ENCODE data around the gene CFL1.

The CFL1 gene

GRCh38 chr11:65857853-65858680, at the start of gene CFL1:
Gene CFL1, minus strand, starts transcription at chr11:65858180. Its CDS starts 81 bp downstream, at chr11:65858099.
- H3K27ac ChIP-seq = peak within 1 kb of the TSS; percentile 65
- peak within 1 kb of the TSS; percentile 98 for H3K4me2 ChIP-seq
- H3K36me3 ChIP-seq (ENCODE audit: insufficient read depth) = peaks cover 13% of the 10 kb centered on the region; the same call in 1 of the 2 replicates
- H3K79me2 ChIP-seq (ENCODE audit: insufficient read depth, low read depth) = peaks cover 58% of the 10 kb centered on the region
- H2AFZ ChIP-seq (ENCODE audit: low read depth) = peak within 1 kb of the TSS; percentile 55
- peak within 1 kb of the TSS; percentile 69 for H3K9ac ChIP-seq
- H4K20me1 ChIP-seq (ENCODE audit: insufficient read depth) = peaks cover 10% of the 10 kb centered on the region
- no peak for TF ChIP-seq CTCF (conservative IDR thresholded peaks at IDR 0.05; ENCODE audit: low read depth, low read length)
- no peaks in the 10 kb centered on the region for H3K27me3 ChIP-seq (ENCODE audit: insufficient read depth, low read depth)
- peaks cover 34% of the 10 kb centered on the region for H3K4me1 ChIP-seq (ENCODE audit: low read depth, poor library complexity, severe bottlenecking)
- H3K4me3 ChIP-seq (IDR thresholded peaks at IDR 0.05; ENCODE audit: insufficient read depth, low read depth, low read length) = no peak within 1 kb of the TSS

- Histone ChIP-seq H3K27me3 (ENCODE audit: insufficient read depth, low read depth) (no peaks in the 10 kb centered on the region), H3K4me2 (no peak overlapping the region), H3K79me2 (ENCODE audit: insufficient read depth, low read depth) (no peaks in the 10 kb centered on the region), H3K27ac (no peak overlapping the region), H4K20me1 (ENCODE audit: insufficient read depth) (no peaks in the 10 kb centered on the region), H2AFZ (ENCODE audit: low read depth) (no peak overlapping the region), H3K9ac (no peak overlapping the region), H3K4me1 (ENCODE audit: low read depth, poor library complexity, severe bottlenecking) (peaks cover 45% of the 10 kb centered on the region), H3K4me3 (IDR thresholded peaks at IDR 0.05; ENCODE audit: insufficient read depth, low read depth, low read length) (no peak overlapping the region), H3K36me3 (ENCODE audit: insufficient read depth) (no peaks in the 10 kb centered on the region)
- TF ChIP-seq CTCF (conservative IDR thresholded peaks at IDR 0.05; ENCODE audit: low read depth, low read length) = no peak
These were observed 48.6 kb upstream of the CFL1 start for GRCh38 chr11:65906602-65907001.

GRCh38 chr11:65903715-65904114, 45.7 kb upstream of the CFL1 start:
- H3K4me3 ChIP-seq (IDR thresholded peaks at IDR 0.05; ENCODE audit: insufficient read depth, low read depth, low read length) = no peak overlapping the region
- H3K36me3 ChIP-seq (ENCODE audit: insufficient read depth) = no peaks in the 10 kb centered on the region
- H3K4me1 ChIP-seq (ENCODE audit: low read depth, poor library complexity, severe bottlenecking) = peaks cover 42% of the 10 kb centered on the region
- H3K79me2 ChIP-seq (ENCODE audit: insufficient read depth, low read depth) = no peaks in the 10 kb centered on the region
- H2AFZ ChIP-seq (ENCODE audit: low read depth) = peak overlapping the region; percentile 68; the same call in 1 of the 2 replicates
- no peak for TF ChIP-seq CTCF (conservative IDR thresholded peaks at IDR 0.05; ENCODE audit: low read depth, low read length)
- no peaks in the 10 kb centered on the region for H3K27me3 ChIP-seq (ENCODE audit: insufficient read depth, low read depth)
- peak overlapping the region; percentile 81; the same call in 1 of the 2 replicates for H3K27ac ChIP-seq
- no peak overlapping the region for H3K9ac ChIP-seq
- peak overlapping the region; percentile 93; the same call in 1 of the 2 replicates for H3K4me2 ChIP-seq
- H4K20me1 ChIP-seq (ENCODE audit: insufficient read depth) = no peaks in the 10 kb centered on the region

GRCh38 chr11:65903068-65903481, 45.1 kb upstream of the CFL1 start:
- H3K36me3 ChIP-seq (ENCODE audit: insufficient read depth) = no peaks in the 10 kb centered on the region
- H4K20me1 ChIP-seq (ENCODE audit: insufficient read depth) = no peaks in the 10 kb centered on the region
- H3K4me2 ChIP-seq = peak overlapping the region; percentile 93; the same call in 1 of the 2 replicates
- no peak overlapping the region for H3K4me3 ChIP-seq (IDR thresholded peaks at IDR 0.05; ENCODE audit: insufficient read depth, low read depth, low read length)
- H3K27me3 ChIP-seq (ENCODE audit: insufficient read depth, low read depth) = no peaks in the 10 kb centered on the region
- no peak for TF ChIP-seq CTCF (conservative IDR thresholded peaks at IDR 0.05; ENCODE audit: low read depth, low read length)
- peak overlapping the region; percentile 36; the same call in 1 of the 2 replicates for H3K9ac ChIP-seq
- H3K27ac ChIP-seq = peak overlapping the region; percentile 81
- peak overlapping the region; percentile 68 for H2AFZ ChIP-seq (ENCODE audit: low read depth)
- peaks cover 40% of the 10 kb centered on the region for H3K4me1 ChIP-seq (ENCODE audit: low read depth, poor library complexity, severe bottlenecking)
- no peaks in the 10 kb centered on the region for H3K79me2 ChIP-seq (ENCODE audit: insufficient read depth, low read depth)

Measured in KMS-11 (cell line).